GM19025 (cell line): ENCODE data around the gene DMXL2.
A peak's percentile ranks its signal among the peaks of the same experiment; 100 is the strongest.
"Not testable (repeated sequence)": the region's sequence is repeated elsewhere in the genome, so short reads cannot be mapped to it uniquely, and the experiment has no call there.

Experiments used
- ATAC-seq: cut with Tn5 transposase; IDR thresholded peaks from one replicate; pipeline ENCODE4 v1.9.1; 2021; ENCODE audit warnings: mild to moderate bottlenecking, low read depth, moderate library complexity; ENCODE audit not compliant: unreplicated experiment

Gene DMXL2

DNA sequence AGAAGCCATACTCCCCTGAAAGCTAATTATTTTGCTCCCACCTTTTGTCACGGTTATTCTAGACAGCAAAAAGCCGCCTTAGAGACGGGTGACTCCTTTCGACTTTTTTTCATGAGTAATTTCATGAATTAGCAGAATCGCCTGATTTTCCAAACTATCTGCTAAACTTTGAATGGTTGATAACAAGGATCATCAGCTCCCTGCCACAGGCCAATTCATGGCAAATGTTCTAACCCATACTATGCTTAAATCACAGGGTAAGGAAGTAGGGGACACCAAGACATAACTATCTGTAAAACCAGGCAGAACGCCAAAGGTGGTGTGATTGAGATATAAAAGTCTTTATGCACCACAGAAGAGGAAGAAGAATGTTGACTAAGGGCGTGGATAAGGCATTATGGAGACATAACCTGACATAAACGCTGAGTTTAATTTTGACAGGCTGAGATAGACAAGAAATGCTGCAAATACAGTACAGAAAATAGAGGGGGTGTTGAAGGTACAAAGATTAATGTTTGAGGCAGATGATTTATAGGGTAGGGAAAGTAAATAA, 891 bp upstream of the DMXL2 start:
- no peak for ATAC-seq

DNA sequence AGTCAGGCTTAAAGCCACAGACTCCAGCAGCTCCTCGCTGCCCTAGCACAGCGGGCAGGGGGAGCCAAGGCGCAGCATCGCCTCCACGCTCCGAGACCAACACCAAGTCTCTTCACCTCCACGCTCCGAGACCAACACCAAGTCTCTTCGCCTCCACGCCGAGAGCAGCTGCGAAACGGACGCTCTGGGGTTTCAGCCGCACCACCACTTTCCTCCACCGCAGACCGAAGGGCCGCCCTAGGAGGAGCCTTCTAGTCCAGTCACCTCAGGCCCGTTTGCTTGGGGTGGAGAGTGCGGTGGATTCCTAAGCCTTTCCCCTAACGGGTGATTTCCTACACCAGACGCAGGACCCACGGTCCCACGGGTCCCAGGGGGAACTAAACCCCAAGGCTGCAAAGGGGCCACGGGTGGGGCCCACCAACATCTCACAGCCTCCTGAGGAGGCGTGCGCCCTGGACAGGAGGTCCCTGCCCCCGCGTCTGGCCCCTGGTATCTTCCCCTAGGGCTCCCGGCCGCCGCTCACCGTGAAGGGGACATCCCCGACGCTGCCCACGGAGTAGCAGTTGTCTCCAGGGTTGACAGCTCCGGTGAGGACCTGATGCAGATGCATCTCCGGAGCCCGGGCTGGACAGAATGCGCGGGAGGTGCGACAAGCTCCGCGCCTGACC, 501 bp downstream of the DMXL2 start:
- ATAC-seq, result peak; percentile 64

DNA sequence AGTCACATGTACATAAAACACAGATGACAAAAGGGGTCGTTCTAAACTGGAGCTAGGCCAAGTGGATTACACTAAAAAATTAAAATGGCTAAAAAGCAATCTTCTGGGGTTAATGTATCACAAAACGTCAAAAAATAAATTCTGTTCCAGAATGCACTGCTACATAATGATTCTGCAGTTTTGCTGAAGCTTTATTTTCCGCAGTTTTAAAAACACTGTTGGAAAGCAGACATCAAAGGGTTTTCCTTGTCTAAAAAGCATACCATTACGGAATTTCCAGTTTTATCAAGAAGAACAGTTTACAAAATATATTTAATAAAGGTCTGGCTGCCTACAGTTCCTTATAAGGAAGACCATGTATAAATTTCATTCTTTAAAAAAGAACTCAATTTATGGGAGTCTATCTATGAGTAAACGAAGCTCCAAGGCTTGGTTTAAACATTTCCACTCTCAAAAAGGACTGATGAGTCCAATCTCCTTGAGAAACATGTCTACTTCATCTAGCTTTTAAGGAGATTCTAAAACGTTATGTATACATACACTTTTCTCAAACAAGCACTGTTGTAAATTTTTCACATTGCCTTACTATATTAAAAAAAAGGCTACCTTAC, 1.3 kb downstream of the DMXL2 start:
- no peak for ATAC-seq

DNA sequence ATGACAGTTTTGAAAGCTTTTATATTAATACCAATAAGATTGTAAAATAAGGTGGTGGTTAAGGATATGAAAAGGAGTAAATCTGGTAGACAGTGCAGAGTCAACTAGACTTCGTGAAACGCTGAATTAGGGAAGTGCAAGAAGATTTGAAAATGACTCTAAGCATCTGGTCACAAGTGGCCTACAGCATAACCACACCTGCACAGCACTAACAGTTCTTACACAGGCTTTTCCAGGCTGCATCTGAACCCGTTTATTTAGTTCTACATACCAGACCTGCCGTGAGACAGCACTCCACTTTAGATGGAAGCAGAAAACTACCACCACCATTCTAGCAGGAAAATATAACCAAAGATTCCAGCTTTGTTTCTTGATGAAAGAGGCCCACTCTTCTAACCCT, 1.9 kb downstream of the DMXL2 start:
- ATAC-seq, result no peak

DNA sequence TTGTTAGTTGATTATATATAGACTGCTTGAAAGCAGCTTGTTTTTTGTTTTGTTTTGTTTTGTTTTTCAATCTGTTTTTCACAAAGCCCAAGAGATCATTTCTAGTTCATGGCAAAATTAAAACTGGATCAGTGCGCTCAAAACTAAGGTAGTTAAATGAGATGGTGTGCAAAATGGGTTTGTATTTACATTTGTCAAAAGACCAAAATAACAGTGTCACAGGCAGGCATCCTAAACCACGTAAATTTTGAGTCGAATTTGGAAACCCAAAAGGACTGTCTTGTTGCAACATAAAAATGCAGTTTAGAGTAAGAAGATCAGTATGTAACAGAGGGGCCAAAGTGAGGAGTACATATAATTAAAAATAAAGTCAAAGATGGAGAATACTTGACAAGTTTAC, 2.4 kb downstream of the DMXL2 start:
- ATAC-seq, result no peak

DNA sequence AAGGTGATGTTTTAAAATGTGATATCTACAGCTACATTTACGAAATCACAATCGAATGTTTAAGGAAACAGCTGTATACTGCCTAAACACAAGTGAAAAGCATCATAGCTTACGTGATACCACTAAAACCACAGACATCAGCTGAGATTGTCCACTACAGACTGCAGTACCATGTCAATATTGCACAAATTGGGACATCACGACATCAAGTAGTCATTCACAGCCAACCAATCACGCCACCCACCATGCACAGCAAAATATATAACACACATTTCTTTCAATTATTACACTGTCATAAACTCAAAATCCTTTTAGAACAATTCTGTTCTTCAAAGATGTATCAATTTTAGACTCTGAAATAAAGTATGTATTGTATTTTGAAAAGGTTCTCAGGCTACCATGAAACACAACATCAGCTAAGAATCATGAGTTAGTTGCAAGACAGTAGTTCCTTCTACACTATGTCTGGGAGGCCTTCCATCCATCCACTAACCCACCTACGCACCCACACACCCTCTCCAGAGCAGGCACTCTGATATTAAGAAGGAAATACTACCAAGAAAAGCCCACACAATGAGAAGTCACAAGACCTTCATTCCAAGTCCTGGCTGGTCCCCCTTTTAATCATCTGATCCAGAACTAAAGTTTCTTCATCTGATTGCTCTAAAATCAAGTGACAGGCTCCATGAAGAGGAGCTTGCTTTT, 3.1 kb downstream of the DMXL2 start:
- ATAC-seq, result no peak

DNA sequence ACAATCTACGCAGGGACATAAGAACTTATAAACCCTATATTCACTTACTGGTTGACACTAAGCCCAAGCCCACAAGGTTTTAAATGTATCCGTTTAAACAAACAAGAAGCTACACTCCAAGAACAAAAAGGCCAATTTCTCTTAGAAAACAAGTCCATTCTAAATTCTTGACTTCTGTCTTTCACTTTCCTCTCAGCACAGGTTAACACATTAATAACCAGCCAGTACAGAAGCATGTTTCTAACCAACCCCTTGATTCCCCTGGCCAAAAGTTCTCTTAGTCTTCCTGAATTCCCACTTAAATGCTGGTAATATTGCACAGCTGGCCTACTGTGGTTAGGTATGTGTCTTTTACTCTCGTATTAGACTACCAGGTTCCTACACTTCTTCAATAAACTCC, 4.7 kb downstream of the DMXL2 start:
- ATAC-seq, result no peak

DNA sequence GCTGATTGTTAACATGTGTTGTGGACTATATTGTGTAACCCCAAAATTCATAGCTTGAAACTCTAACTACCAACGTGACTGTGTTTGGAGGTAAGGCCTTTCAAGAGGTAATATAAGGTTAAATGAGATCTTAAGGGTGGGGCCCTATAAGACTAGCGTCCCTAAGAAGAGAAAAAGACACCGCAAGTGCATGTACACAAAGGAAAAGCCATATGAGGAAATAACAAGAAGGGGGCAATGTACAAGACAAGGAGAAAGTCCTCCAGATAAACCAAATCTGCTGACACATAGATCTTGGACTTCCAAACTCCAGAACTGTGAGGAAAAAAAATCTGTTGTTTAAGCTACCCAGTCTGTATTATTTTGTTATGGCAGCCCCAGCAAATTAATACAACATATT, 8.6 kb downstream of the DMXL2 start:
- ATAC-seq, result no peak

DNA sequence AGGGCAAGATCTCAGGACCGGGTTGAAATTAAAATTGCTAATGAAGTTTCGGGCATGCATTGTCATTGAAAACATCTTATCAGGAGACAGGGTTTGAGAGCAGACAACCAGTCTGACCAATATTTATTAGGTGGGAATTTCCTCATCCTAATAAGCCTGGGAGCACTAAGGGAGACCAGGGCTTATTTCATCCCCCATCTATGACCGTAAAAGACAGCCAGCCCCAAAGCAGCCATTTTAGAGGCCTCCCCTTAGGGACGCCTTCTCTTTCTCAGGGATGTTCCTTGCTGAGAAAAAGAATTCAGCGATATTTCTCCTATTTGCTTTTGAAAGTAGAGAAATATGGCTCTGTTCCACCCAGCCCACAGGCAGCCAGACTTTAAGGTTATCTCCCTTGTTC, 9.9 kb downstream of the DMXL2 start:
- ATAC-seq, result not testable (repeated sequence)

DNA sequence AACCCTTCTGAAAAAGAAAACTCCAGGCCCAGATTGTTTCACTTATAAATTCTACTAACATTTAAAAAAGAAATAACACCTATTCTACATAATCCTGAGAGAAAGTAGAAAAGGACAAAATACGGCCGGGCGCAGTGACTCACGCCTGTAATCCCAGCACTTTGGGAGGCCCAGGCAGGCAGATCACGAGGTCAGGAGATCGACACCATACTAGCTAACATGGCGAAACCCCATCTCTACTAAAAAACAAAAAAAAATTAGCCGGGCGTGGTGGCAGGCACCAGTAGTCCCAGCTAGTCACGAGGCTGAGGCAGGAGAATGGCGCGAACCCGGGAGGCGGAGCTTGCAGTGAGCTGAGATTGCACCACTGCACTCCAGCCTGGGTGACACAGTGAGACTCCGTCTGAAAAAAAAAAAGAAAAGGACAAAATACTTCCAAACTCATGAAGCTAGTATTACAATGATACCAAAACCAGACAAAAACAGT, 19.1 kb downstream of the DMXL2 start:
- not testable (repeated sequence) for ATAC-seq

DNA sequence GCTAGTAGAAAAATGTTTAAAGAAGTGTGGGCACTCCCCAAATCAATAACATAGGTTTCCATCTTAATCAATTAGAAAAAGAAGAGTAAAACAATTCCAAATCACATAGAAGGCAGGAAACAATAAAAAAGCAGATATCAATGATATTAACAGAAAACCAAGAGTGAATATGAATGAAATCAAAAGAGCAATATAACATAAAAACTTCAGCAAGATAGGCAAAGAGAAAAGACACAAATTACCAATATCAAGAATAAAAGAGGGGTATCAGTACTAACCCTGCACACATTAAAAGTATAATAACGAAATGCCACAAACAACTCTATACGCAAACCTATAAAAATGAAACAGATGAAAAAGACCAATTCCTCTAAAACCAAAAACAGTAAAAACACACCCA, 19.6 kb downstream of the DMXL2 start:
- no peak for ATAC-seq

DNA sequence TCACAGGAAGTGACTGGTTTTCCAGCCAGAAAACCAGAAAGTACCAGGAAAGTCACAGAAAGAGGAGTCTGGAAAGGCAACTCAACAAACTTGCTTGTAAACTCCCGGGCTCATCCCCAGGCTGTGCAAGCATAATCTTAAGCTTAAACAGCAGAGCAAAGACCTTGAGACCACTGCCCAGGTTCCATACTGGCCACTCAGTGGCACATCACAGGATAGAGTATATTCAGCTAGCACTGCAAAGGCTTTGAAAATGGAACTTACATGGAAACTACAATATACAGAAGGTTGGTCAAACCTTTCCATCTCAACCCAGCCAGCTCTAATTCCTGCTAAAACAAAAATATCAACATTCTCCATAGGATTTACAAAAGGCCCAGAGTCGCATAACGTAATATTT, 20.1 kb downstream of the DMXL2 start:
- ATAC-seq, result no peak

DNA sequence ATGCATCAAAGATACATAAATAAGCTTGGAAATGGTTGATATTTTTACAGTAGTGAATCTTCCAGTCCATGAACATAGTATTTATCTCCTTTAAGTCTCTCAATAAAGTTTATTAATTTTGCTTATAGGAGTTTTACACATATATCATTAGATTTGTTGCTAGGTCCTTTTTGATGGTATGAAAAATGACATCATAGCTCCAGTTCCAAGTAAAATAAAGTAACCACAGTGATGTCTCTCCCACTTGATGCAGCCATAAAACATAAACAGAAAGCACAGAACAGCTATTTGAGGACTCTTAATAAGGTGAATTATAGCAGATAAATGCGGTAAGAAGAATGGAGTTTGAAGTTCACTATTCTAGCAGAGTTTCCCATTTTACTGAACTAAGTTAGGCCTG, 20.8 kb downstream of the DMXL2 start:
- no peak for ATAC-seq

DNA sequence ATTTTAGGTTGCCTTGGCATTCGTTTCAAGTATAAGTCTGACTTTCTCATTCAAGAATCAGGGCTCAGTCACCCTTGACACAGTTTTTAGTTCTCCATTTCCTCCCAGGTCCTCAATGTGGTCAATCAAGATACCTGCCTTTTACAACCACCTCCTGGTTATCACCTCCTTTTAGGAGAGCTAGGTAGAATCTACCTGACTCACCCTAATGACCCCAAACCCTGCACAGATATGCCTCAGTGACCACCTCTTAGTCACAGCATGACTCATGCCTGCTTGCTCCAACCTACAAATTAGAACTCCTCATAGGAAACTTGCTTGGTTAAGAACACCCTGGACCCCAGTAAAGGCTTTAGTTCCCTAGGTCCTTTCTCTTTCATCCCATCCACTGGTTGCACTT, 22.5 kb downstream of the DMXL2 start:
- no peak for ATAC-seq

DNA sequence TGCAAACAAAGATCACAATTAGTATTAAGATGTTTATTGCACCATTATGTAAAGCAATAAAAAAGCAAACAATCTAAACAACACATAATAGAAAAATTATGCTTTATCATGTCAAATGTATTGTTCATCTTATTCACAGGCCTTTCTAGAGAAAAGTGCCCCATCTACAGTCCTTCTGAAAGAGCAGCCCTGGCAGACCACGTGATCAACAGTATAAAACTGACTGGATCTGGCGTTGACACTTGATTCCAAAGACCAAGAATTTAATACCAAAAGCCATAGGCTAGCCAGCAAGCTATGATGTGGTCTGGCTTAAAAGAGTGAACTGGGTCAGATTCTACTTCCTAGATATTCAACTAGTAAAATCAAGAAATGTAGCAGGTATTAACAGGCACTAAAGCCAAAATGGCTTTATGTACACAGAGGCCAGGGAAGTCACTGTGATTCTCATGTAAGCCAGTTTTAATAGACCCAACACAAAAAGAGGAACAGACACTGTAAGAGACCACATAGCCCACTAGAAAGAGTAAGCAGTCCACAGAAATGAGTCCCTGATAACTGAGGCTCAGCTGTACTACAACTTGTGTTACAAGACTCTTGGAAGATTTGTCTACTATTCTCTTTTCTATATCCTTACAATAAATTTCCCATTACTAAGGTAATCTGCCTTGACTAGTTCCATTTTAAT, 32.5 kb downstream of the DMXL2 start:
- no peak for ATAC-seq

DNA sequence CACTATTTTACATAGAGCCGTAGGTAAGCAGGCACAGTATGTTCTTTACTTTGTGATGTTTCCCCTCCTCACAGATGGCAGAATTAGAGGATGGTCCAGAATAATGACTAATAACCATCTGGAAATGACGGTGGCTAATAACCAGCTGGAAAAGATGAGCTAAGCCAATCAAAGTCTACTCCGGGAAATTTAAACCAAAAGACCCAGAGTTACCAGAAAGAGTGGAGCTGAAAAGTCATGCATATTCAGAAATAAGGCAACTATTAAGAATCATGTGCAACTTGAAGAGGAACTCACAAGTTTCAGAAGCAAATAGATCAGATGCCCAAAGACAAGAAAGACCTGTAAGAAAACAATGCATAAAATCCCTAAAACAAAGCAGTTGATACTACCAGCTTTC, 33.6 kb downstream of the DMXL2 start:
- ATAC-seq, result no peak

DNA sequence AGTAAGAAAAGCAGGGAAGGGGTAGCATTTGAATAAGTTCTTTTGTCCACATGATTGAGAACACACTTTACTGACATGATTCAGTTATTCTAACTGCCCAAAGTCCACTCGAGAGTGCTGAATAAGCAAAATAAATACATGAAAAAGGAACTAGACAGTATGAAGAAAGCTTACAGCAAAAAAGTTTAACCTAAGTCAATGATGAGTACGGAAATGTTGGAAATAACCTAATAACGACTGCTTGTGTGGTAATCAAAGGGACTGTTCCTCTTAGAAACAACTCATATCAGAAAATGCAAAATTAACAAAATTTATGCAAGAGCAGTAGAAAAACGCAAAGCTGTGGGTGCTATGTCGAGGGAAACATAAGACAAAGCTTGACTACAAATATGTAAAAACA, 36.6 kb downstream of the DMXL2 start:
- no peak for ATAC-seq

DNA sequence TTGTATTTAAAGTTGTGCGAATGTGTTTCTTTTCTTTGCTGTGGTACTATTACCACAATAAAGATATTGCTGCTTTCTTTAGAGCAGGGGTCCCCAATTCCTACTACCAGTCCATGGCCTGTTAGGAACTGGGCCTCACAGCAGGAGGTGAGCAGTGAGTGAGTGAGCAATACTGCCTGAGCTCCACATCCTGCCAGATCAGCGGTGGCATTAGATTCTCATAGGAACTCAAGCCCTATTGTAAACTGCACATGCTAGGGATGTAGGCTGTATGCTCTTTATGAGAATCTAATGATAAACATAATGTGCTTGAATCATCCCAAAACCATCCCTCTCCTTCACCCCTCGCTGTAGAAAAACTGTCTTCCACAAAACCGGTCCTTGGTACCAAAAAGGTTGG, 41.6 kb downstream of the DMXL2 start:
- no peak for ATAC-seq

DNA sequence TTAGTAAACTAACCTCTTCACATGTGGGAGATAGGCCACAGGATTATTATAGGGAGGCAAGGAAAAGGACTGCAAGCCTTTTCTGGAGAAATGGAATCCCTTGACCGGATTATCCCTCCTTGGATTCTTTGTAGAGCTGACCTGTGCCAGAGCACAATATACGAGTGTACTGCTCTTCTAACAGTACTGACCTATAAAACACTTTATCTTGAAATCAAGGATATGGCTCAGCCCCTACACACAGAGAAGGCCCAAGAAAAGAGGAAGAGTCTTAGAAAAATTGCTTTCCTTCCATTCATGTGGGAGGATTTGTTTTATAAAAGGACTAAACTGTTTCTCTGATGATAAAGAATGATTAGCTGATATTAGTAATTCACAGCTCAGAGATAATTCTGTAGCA, 42.2 kb downstream of the DMXL2 start:
- no peak for ATAC-seq

DNA sequence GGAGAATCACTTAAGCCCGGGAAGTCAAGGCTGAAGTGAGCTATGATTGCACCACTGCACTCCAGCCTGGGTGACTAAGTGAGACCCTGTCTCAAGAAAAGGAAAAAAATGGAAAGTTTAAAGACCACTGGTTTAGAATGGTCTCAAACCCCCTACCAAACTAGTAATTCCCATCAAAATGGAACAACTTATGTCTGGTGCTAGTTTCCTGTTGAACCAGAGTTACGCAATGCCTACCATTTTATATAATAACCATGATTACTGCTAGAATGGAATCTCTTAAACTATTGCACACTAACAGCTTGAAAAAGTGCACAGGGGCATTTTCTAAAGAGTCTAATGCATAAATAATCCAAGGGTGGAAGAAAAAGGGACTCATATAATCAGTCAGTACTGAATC, 43.6 kb downstream of the DMXL2 start:
- ATAC-seq, result no peak
